K562 (cell line): ENCODE data around the gene PSMB10. TPM values are rescaled to one million over a fixed set of nuclear protein-coding genes. Genes with fewer than 3 reads are reported as not detected.

Experiments
- CAMTA2 ChIP-seq: fragments of 250-450 bp; sonication (Bioruptor Pico); conservative IDR thresholded peaks from 2 replicates; pipeline ENCODE4 v1.5.1; 2022
- CLOCK ChIP-seq: fragments of 250-450 bp; sonication (Bioruptor Pico); IDR thresholded peaks from 2 replicates; pipeline ENCODE4 v1.4.0; 2020; ENCODE audit warnings: mild to moderate bottlenecking, moderate library complexity, borderline replicate concordance
- ESRRA ChIP-seq: fragments of 450-650 bp; IDR thresholded peaks from 2 replicates; pipeline ENCODE4 v1.6.1; 2014; ENCODE audit warnings: low read depth, mild to moderate bottlenecking, moderate library complexity, borderline replicate concordance
- FOXJ3 ChIP-seq: sonication (generic); formaldehyde crosslinking; IDR thresholded peaks from 2 replicates; pipeline ENCODE4 v1.4.0; 2020; ENCODE audit warnings: mild to moderate bottlenecking, missing genetic modification reagents
- GATA2 ChIP-seq: sonication (generic); formaldehyde crosslinking; IDR thresholded peaks from 2 replicates; pipeline ENCODE4 v1.4.0; 2020; ENCODE audit warnings: mild to moderate bottlenecking, missing genetic modification reagents
- HIVEP1 ChIP-seq: fragments of 250-450 bp; sonication (Bioruptor Pico); IDR thresholded peaks from 2 replicates; pipeline ENCODE4 v1.4.0; 2020; ENCODE audit warnings: mild to moderate bottlenecking
- HNRNPUL1 ChIP-seq: fragments of 200-400 bp; formaldehyde crosslinking; IDR thresholded peaks from 2 replicates; pipeline ENCODE4 v1.6.1; 2017; ENCODE audit warnings: low read length
- ILF3 ChIP-seq: fragments of 450-650 bp; IDR thresholded peaks from 2 replicates; pipeline ENCODE4 v1.6.1; 2018; ENCODE audit warnings: antibody characterized with exemption, mild to moderate bottlenecking, moderate library complexity, borderline replicate concordance
- KAT7 ChIP-seq: sonication (generic); formaldehyde crosslinking; IDR thresholded peaks from 2 replicates; pipeline ENCODE4 v1.8.0; 2022; ENCODE audit warnings: missing genetic modification reagents, mild to moderate bottlenecking, borderline replicate concordance
- KDM2B ChIP-seq: fragments of 250-450 bp; sonication (Bioruptor Pico); IDR thresholded peaks from 2 replicates; pipeline ENCODE4 v1.8.0; 2021; ENCODE audit warnings: mild to moderate bottlenecking, moderate library complexity
- MTA2 ChIP-seq: fragments of 450-650 bp; IDR thresholded peaks from 2 replicates; pipeline ENCODE4 v1.6.1; 2016; ENCODE audit warnings: low read depth
- NFYB ChIP-seq: IDR thresholded peaks from 2 replicates; pipeline ENCODE4 v1.6.1; 2011; ENCODE audit warnings: mild to moderate bottlenecking, moderate library complexity; ENCODE audit not compliant: insufficient read length; ENCODE audit errors: extremely low read depth
- NR3C1 ChIP-seq: sonication (generic); formaldehyde crosslinking; IDR thresholded peaks from 2 replicates; pipeline ENCODE4 v1.8.1; 2022; ENCODE audit warnings: missing genetic modification reagents
- POLR2A ChIP-seq: fragments of 450-650 bp; conservative IDR thresholded peaks from 2 replicates; pipeline ENCODE4 v1.6.1; 2016
- POLR3A ChIP-seq: IDR thresholded peaks from 2 replicates; pipeline ENCODE4 v1.6.1; 2011; ENCODE audit warnings: borderline replicate concordance, mild to moderate bottlenecking, moderate library complexity; ENCODE audit not compliant: insufficient read length, insufficient read depth; ENCODE audit errors: extremely low read depth
- PTTG1 ChIP-seq: fragments of 450-650 bp; IDR thresholded peaks from 2 replicates; pipeline ENCODE4 v1.6.1; 2016; ENCODE audit warnings: low read depth, mild to moderate bottlenecking, missing genetic modification characterization, missing compliant biosample characterization
- XRCC5 ChIP-seq: fragments of 200-400 bp; formaldehyde crosslinking; IDR thresholded peaks from 2 replicates; pipeline ENCODE4 v1.6.1; 2017; ENCODE audit warnings: low read depth, mild to moderate bottlenecking, low read length
- ZBTB43 ChIP-seq: sonication (generic); formaldehyde crosslinking; IDR thresholded peaks from 2 replicates; pipeline ENCODE4 v1.8.0; 2023; ENCODE audit warnings: mild to moderate bottlenecking, missing genetic modification reagents
- ZNF239 ChIP-seq: fragments of 250-450 bp; sonication (Bioruptor Pico); IDR thresholded peaks from 2 replicates; pipeline ENCODE4 v1.4.0; 2020; ENCODE audit warnings: mild to moderate bottlenecking
- ZNF707 ChIP-seq: fragments of 250-450 bp; sonication (Bioruptor Pico); conservative IDR thresholded peaks from 2 replicates; pipeline ENCODE4 v1.8.0; 2022; ENCODE audit warnings: inconsistent platforms, mild to moderate bottlenecking, moderate library complexity
- polyA plus RNA-seq, 8 experiments: library from polyadenylated mRNA; depleted of rRNA in 4 of 8; stranded (reverse) in 5 of 8; unstranded in 3 of 8; fragments of >200 nt; fragmentation: Nextera tagmentation in 2 of 8; fragmentation: Illumina TruSeq in 1 of 8; extraction: Ambion mirVana in 2 of 8; extraction: Trizol in 1 of 8; gene quantifications; 2 replicates each; pipeline versions ENCODE4 v1.2.1 to v1.2.3, GENCODE V29; 2011 to 2014; ENCODE audit warnings: inconsistent platforms in 1 of 8, missing spikeins in 1 of 8
- total RNA-seq, 7 experiments: library from RNA; depleted of rRNA in 6 of 7; stranded (reverse); fragments of >200 nt in 6 of 7; fragmentation: Illumina TruSeq in 2 of 7; extraction: Trizol in 2 of 7; gene quantifications; 2 replicates each; pipeline versions ENCODE4 v1.2.1 to v1.2.3, GENCODE V29; 2011 to 2021; ENCODE audit warnings: low replicate concordance in 1 of 7
- TF ChIP-seq, protein P1 (sequence below): fragments of 450-650 bp; IDR thresholded peaks from 2 replicates; pipeline ENCODE4 v1.6.1; 2016; ENCODE audit warnings: missing biosample characterization, missing genetic modification characterization
- TF ChIP-seq, protein P2 (sequence below): fragments of 250-450 bp; sonication (Bioruptor Pico); IDR thresholded peaks from 2 replicates; pipeline ENCODE4 v1.8.0; 2021; ENCODE audit warnings: borderline replicate concordance, mild to moderate bottlenecking, moderate library complexity; ENCODE audit not compliant: poor library complexity, severe bottlenecking

Gene PSMB10
- total and polyA plus RNA-seq, 9 of the 15 experiments (the other 6 are each of a cell fraction or from before 2014, with no cell fraction given) = 11.7 to 105 (median 51.0) TPM

DNA sequence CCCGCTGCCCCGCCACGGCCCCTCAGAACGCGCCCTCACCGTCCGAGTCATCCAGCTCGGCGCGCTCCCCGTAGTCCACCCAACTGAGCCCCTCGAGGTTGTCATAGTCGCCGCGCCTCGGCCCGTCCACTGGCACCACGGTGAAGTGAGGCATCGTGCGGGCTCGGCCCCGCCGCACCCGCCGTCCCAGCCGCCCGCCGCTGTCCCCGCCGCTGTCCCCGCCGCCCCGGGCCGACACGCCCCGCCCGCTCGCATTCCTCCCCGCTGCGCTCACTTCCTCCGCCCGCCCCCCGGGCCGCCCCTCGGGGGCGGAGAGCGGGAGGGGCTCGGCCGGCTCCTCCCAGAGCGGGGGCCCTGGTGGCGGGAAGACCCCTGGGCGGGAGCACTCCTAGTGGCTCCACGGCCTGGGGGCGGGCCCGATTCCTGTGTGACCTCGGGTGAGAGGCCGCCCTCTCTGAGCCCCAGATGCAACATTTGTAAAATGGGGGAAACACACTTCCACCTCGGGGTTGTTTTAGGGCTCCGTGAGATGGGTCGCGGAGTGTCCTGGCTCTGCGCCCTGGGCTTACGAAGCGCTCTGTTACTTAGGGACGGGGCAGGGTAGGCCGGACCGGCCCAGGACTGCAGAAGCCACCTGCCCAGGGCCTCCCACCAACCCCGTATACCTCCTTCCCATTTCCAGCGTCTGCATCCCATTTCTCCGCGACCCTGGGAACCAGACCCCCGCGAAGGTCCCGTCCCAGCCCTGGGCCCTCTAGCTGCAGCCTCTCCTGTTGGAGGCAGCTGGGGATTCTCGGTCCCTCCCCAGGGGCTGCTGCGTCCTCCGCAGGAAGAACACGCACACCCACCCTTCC lies 32.0 kb upstream of the PSMB10 start, which contains the start of gene SLC12A4 (continued):
- TF ChIP-seq, protein P1, sequence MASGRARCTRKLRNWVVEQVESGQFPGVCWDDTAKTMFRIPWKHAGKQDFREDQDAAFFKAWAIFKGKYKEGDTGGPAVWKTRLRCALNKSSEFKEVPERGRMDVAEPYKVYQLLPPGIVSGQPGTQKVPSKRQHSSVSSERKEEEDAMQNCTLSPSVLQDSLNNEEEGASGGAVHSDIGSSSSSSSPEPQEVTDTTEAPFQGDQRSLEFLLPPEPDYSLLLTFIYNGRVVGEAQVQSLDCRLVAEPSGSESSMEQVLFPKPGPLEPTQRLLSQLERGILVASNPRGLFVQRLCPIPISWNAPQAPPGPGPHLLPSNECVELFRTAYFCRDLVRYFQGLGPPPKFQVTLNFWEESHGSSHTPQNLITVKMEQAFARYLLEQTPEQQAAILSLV (tag) = no peak
- TF ChIP-seq ZBTB43 (CRISPR knock-in tag) (no peak), MTA2 (no peak), FOXJ3 (CRISPR knock-in tag) (no peak), ZNF707 (CRISPR knock-in tag) (no peak), HIVEP1 (no peak), GATA2 (CRISPR knock-in tag) (no peak), ILF3 (no peak), HNRNPUL1 (no peak), KDM2B (CRISPR knock-in tag) (no peak), NFYB (no peak), XRCC5 (0 out of 2 replicates have a peak, but pooled peaks have one; percentile 34), CLOCK (CRISPR knock-in tag) (no peak), PTTG1 (tag) (no peak), CAMTA2 (CRISPR knock-in tag) (no peak), ZNF239 (no peak), POLR3A (no peak), ESRRA (peak; percentile 71; the same call in 1 of the 2 replicates), NR3C1 (CRISPR knock-in tag) (no peak), POLR2A (0 out of 2 replicates have a peak, but pooled peaks have one; percentile 54), KAT7 (CRISPR knock-in tag) (0 out of 2 replicates have a peak, but pooled peaks have one; percentile 49)
- TF ChIP-seq, protein P2, sequence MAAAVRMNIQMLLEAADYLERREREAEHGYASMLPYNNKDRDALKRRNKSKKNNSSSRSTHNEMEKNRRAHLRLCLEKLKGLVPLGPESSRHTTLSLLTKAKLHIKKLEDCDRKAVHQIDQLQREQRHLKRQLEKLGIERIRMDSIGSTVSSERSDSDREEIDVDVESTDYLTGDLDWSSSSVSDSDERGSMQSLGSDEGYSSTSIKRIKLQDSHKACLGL (CRISPR knock-in tag) = no peak
